Adipose tissue (tissue), 3 donors: ENCODE measurements around the gene DNAJC1. TPM values are rescaled to one million over a fixed set of nuclear protein-coding genes. Genes with fewer than 3 reads are reported as not detected.

Experiments used
- H3K27ac ChIP-seq: one replicate; pipeline ENCODE4 v1.5.1; 2013; ENCODE audit warnings: low read depth, low read length
- WGBS, 3 donors: extraction: QIAGEN DNeasy Blood & Tissue Kit; methylation state at CpG; one replicate each; pipeline ENCODE4 v1.1.7; 2013; 5-methylcytosine and 5-hydroxymethylcytosine counted together
- polyA plus RNA-seq, 3 donors: library from polyadenylated mRNA; stranded (reverse); fragments of 200-250 nt; gene quantifications; one replicate each; pipeline ENCODE4 v1.2.3, GENCODE V29; 2013
- donor health status: healthy with polysubstance abuse.
- donor health status: Bipolar disorder and iron deficiency.
- donor health status: healthy.

Gene DNAJC1
- polyA plus RNA-seq, 3 donors: 22.8 to 37.4 (median 23.1) TPM

DNA sequence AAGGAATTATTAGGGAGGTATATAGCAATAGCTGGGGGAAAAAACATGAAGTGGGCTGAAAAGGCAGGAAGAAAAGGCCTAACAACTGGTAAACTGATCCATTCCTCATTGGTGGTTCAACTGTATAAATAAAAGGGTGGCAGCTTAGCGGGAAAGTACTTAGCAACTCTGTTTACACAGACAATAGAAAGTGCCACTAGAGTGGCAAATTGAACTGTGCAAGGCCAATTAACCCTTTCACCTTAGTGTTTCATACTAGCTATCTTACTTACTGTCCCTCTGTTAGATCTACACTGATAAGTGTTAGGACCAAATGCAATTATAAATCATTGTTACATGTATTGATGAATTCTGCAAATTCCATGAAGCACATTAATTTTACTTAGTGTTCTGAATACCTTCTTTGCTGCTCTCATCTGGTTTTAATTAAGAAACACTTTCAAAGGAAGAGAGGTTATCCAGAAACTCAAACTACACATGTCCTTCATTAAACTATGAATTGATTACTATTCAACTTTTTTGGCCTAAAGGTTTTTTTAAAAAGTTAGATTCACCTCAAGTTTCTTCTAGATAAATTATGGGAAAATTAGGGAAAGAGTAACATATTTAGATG is 28.0 kb downstream of the DNAJC1 start:
- H3K27ac ChIP-seq: no peak overlapping the region
- 35 to 84% (median 76%) methylated on average over 1 of the region's 1 CpG for WGBS, 3 donors

DNA sequence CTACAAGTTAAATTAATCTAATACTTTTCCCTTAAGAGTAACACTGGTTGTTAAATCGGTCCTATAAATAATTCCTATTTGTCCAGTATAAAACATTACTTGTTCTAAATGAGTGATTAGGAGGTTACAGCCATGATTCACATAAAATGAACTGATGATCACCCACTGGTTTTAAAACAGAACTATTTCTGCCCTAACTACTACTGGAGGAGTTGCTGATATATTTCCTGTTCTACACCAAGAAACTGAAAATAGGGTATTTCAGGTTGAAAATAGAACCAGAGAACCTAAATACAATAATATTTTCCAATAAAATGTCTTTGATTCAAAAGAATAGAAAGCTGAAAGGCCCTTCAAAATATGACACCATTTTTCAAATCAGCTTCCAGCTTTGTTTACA is 30.9 kb downstream of the DNAJC1 start:
- no peak overlapping the region for H3K27ac ChIP-seq
- WGBS, 3 donors: 37 to 94% (median 90%) methylated on average over 1 of the region's 1 CpG

DNA sequence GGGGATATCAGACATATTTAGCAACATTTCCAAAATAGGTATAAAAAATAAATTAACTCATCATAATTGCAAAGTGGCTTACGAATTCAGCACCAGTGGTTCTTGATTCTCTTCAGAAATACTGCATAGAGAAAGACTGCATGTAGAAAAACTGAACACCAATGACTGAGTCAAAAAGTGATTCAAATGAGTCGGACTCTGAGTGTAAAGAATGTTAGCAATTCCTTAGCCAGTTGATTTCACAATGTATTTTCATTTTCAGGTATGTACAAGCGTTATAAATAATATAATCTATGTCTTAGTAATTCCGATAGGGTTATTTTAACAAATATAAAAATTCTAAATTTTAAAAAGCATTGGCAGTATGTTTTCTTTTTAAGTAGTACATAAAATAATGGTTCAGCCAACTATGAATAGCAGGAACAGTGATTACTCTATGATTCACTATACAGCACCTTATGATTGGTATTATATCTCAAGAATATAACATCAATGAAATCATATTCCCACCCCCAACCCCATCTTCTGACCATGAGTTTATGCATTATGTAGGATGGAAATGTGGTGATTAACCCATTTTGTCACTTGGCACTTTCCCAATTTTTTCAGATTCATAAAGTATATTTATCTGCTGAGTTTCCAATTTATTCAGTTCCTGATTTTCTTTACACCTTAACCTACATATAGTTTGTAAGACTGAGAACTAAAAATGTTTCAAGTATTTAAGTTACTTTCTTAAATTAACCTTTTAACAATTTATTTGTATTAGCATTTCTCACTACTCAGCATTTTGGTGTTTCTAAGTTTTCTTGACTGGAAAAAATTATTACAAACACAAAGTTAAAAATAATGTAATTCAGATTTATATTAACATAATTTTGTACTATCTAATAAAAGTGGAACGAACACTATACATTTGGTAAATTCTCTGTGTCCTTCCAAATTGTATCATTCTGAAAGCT is 33.9 kb downstream of the DNAJC1 start:
- WGBS, 3 donors: 94 to 97% (median 96%) methylated on average over 5 of the region's 5 CpGs
- no peak overlapping the region for H3K27ac ChIP-seq

DNA sequence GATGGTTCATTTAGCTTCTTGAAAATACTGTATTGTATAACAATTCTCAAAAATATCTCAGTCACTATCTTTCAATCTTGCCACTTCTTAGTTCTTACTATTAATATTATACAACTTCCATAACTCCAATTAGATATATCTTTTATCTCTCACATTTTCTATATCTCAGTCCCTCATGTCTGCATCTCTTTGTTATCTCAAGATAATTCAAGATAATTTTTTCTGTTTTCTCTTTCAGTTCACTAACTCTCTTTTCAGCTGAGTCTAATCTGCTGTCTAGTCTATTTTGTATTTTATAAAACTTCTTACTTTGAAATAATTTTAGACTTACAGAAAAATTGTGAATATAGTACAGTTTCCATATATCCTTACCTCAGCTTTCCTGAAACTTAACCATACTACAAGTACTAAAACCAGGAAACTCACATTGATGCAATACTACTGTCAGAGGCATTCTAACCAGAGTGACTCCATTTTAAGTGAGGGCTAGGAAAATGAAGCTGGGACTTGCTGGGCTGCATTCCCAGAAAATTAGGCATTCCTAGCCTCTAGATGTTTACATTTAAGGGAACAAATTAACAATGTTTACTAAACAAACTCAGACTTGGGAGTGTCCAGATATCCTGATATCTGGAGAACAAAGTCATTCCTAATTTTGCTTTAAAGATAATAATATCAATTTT is 38.4 kb downstream of the DNAJC1 start:
- no peak overlapping the region for H3K27ac ChIP-seq

DNA sequence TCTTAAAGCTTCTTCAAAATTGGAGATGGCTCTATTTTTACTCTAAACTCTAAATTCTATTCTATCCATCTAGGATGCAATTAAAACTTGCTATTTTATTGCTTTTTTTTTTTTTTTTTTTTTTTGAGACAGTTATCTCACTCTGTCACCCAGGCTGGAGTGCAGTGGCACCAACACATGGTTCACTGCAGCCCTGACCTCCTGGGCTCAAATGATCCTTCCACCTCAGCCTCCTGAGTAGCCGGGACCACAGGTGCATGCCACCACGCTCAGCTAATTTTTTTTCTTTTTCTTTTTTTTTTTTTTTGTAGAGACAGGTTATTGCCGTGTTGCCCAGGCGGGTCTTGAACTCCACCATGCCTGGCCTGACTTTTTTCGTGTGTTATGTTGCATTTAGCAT is 41.2 kb downstream of the DNAJC1 start:
- no peak overlapping the region for H3K27ac ChIP-seq
- WGBS, 3 donors: 98 to 99% (median 99%) methylated on average over 5 of the region's 5 CpGs

DNA sequence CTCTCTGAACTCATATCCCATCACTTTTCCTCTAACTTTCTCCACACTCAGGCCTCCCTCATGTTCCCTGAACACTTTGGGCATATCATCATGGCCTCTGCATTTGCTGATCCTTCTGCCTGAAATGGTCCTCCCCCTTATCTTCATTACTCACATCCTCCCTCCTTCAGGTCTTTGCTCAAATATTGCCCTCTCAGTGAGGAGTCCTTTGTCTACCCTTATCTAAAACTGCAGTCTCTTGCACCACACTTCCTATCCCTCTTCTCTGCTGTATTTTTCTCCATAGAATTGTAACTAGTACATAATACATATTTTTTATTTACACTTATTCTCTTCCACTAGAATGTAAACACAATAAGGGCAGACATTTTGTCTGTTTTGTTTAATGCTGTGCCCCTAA is 41.7 kb downstream of the DNAJC1 start:
- no peak overlapping the region for H3K27ac ChIP-seq

DNA sequence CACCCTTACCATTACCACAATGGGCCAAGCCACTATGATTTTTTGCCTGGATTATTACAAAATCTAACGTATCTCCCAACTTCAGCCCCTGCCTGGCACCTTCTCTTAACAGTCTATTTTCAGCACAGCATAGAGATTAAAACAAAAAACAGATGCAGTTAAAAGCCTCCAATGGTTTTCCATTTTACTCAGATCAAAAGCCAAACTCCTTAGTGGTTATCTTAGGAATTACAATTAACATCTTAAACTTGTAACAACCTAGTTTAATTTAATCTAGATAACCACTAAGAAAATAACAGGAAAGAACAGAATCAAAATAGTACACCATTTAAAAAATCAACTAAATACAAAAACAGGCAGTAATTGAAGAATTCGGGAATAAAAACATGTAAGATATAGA is 43.5 kb downstream of the DNAJC1 start:
- WGBS, 3 donors: 65 to 79% (median 76%) methylated on average over 2 of the region's 2 CpGs
- H3K27ac ChIP-seq: no peak overlapping the region

DNA sequence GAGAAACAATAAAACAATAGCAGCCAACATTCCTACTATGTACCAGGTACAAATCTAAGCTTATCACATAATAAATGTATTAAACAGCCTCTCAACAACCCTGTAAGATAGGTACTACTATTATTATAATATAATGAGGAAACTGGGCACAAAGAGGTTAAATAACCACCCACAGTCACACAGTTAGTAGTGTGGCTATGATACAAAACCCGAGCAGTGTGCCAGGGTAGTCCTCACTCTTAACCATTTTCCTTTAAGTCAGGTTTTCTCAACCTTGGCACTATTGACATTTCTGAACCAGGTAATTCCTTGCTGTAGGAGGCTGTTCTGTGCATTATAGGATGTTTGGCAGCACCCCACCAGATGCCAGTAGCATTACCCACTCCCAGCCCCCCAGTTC is 48.8 kb downstream of the DNAJC1 start:
- WGBS, 3 donors: 28 to 57% (median 47%) methylated on average over 1 of the region's 1 CpG
- H3K27ac ChIP-seq: no peak overlapping the region

DNA sequence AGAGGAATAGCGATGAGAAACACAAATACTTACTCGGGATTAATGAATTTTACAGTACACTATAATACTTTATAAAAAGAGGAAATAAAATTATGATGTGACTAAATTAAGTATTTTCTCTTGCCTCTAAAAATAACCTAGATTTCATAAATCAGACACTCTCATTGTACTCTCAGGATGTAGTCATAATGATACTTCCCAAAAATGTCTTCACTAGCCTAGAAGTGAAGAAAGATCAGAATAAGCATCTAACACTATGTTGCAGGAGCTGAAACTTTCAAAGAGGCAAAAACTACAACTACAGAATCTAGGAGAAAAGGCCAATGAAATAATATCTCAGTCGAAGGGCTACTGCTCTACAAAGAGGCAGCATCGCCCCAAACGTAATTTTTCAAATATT is 49.4 kb downstream of the DNAJC1 start:
- 60 to 65% (median 60%) methylated on average over 5 of the region's 5 CpGs for WGBS, 3 donors
- H3K27ac ChIP-seq: no peak overlapping the region

DNA sequence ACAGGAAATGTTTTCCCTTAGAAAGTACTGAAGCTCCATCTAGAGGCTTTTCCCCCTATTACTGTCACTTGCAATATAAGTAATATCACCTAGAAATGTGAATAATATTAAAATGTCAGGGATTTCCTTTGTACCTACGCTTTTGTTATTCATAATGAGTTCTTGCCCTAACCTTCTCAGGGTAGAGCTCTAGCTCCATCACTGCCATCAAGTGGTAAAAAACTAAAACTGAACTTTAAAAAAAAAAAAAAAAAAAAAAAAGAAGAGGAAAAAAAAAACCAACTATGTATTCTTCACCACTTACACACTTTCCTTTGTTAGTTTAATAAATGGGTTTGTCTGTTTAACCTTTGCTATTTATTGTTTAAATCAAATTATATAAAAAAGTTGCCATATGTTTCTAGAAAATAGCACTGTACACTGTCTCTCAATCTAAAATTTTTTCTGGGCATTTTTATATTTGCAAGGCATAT is 49.9 kb downstream of the DNAJC1 start:
- WGBS, 3 donors: 0 to 5% (median 3%) methylated on average over 1 of the region's 1 CpG
- H3K27ac ChIP-seq: no peak overlapping the region

DNA sequence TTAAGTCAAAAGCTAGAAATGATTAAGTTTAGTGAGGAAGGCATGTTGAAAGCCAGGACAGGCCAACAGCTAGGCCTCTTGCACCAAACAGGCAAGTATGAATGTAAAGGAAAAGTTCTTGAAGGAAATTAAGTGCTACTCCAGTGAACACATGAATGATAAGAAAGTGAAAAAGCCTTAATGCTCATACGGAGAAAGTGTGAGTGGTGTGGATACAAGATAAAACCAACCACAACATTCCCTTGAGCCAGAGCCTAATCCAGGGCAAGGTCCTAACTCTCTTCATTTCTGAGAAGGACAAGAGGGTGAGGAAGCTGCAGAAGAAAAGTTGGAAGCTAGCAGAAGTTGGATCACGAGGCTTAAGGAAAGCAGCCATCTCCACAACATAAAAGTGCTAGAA is 53.0 kb downstream of the DNAJC1 start:
- WGBS, 3 donors: 65 to 87% (median 74%) methylated on average over 2 of the region's 2 CpGs
- no peak overlapping the region for H3K27ac ChIP-seq

DNA sequence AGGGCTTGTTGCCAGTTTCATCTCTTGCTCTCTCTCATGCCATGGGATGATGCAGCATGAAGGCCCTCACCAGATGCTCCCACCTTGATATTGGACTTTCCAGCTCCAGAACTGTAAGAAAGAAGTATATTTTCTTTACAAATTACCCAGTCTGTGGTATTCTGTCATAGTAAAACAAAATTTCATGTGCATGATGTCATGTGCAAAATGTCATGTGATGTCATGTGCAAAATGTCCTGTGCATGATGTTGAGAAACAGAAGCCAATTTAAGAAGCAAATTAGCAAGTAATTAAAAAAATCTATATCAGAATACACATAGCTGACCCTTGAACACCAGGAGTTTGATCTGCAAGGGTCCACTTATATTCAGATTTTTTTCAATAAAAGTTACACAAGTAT is 56.6 kb downstream of the DNAJC1 start:
- no peak overlapping the region for H3K27ac ChIP-seq

DNA sequence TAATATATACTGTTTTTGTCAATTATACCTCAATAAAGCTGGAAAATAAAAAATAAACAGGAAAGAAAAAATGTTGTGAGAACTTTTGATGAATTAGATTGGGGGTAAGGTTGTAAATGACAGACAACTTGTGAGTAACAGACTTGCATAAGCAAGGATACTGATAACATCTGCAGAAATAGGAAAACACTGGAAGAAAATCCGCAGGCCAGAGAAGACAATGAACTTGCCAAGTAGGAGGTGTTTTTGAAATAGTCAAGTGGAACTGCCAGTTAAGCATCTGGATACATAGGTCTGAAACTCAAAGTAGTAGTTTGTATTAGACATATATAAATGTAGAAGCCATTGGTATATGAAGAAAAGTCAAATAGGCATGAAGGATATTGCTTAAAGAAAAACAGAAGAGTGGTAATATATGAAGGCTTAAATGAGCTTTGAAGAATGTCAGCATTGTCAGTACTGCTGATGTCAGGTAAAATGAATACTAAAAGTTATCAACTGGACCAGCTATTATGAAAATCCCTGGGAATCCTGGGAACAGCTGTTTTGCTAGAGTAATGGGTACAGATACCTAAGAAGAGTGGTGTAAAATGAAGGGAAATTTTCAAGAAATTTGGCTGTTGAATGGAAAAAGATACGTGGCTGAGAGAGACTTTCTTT is 58.7 kb downstream of the DNAJC1 start:
- no peak overlapping the region for H3K27ac ChIP-seq
- 49 to 68% (median 49%) methylated on average over 2 of the region's 2 CpGs for WGBS, 3 donors

DNA sequence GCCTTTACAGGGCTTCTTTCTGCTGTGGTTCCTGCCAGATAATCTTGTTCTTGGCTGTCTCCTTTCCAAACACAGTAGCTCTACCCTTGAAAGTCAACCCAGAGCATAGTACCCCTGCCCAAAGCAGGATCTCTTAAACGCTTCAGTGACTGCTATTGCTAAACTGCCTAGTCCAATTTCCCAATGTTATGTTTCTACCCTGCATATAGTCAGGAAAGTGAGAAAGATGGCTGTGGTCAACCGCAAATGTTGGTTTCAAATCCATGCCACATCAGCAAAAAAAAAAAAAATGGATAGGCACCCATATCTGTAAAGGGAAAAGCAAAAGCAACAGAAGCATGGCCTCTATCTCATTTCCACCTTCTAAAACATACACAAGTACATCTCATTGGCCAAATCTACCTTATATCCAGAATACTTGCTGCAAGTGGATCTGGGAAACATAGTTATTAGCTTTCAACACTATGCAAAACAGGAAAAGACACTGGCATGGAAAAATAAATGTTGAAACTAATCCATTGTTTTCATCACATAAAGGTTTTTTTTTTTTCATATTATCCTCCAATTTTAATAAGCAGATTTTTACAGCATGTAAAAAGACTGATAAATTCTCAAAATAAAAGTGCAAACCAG is 59.8 kb downstream of the DNAJC1 start:
- WGBS, 3 donors: 51 to 94% (median 64%) methylated on average over 2 of the region's 2 CpGs
- no peak overlapping the region for H3K27ac ChIP-seq

DNA sequence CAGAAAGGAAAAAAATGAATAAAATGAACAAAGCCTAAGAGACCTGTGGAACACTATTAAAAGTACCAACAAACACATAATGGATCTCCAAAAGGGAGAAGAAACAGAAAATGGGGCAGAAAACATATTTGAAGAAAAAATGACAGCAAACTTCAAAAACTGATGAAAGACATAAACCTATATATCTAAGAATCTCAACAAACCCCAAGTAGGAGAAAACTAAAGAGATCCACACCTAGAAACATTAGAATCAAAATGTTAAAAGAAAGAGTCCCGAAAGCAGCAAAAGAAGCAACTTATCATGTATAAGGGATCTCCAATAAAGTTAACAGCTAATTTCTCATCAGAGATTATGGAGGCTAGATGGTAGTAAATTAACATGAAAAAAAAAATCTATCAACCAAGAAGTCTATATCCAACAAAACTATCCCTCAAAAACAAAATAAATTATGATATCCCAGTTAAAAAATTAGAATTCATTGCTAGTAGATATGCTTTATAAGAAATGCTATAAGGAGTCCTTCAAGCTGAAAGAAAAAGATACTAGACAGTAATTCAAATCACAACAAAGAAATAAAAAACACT is 68.0 kb downstream of the DNAJC1 start:
- no peak overlapping the region for H3K27ac ChIP-seq
- WGBS, 3 donors: 97 to 100% (median 97%) methylated on average over 1 of the region's 1 CpG

DNA sequence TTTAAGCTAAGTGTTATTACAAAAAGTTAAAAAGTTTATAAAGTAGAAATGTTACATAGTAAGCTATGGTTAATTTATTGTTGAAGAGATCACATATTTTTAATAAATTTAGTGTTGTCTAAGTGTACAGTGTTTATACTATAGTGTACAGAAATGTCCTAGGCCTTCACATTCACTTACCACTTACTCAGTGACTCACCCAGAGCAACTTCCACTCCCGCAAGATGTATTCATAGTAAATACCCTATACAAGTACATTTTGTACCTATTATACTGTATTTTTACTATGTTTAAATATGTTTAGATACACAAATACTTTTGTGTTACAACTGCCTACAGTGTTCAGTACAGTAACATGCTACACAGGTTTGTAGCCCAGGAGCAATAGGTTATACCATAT is 69.2 kb downstream of the DNAJC1 start:
- WGBS, 3 donors: 95 to 100% (median 96%) methylated on average over 1 of the region's 1 CpG

DNA sequence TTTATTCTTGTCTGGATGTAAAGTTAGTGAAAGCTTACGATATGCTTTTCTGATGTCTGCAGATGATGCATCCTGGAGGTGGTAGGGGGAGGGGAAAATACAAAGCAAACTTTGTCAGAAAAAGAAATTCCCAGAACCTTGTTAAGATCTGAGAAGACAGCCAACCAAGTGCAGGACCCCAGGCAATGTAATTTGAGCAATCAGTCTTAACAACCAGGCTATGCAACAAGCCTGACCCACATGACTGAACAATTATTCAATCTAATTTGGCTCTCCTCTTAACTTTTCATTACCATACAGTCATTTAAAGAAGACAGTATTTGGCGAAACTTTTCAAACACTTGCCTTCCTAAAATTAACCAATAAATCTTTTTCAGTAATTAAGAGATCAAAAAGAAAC is 74.5 kb downstream of the DNAJC1 start:
- no peak overlapping the region for H3K27ac ChIP-seq
- 92 to 96% (median 95%) methylated on average over 2 of the region's 2 CpGs for WGBS, 3 donors

More for the DNA sequence above, 69.2 kb downstream of the DNAJC1 start:
- H3K27ac ChIP-seq: no peak overlapping the region
